NB4 (cell line): Measurements from ENCODE around the gene WDR7.

Experiments
- CTCF ChIP-seq: IDR thresholded peaks from one replicate; pipeline ENCODE4 v1.5.1; 2012; ENCODE audit warnings: low read depth, low read length
- MAX ChIP-seq: IDR thresholded peaks from 2 replicates; pipeline ENCODE4 v1.6.1; 2011; ENCODE audit warnings: low read depth, low read length
- POLR2A ChIP-seq: IDR thresholded peaks from 2 replicates; pipeline ENCODE4 v1.6.1; 2011; ENCODE audit warnings: mild to moderate bottlenecking; ENCODE audit not compliant: insufficient read length; ENCODE audit errors: extremely low read depth

GRCh38 chr18:56934131-56934530, 283.0 kb downstream of the WDR7 start:
- TF ChIP-seq POLR2A (no peak), CTCF (no peak), MAX (no peak)
